ENCODE measurements around the gene MAPK13.

Gene MAPK13

DNA sequence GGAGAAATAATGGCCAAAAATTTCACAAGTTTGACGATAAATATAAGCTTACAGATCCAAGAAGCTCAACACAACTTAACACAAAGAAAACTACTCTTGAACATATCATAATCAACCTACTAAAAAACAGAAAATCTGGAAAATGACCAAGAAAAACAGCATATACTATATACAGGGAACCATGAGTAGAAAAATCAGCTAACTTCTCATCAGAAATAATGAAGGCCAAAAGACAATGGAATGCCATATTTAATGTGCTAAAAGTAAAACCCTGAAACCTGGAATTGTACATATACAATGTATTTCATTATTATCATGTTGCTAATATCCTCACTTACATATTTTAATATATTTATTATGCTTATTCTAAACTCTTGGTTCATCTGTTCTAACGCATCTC is 25.3 kb downstream of the MAPK13 start:
- no peak for DNase-seq

DNA sequence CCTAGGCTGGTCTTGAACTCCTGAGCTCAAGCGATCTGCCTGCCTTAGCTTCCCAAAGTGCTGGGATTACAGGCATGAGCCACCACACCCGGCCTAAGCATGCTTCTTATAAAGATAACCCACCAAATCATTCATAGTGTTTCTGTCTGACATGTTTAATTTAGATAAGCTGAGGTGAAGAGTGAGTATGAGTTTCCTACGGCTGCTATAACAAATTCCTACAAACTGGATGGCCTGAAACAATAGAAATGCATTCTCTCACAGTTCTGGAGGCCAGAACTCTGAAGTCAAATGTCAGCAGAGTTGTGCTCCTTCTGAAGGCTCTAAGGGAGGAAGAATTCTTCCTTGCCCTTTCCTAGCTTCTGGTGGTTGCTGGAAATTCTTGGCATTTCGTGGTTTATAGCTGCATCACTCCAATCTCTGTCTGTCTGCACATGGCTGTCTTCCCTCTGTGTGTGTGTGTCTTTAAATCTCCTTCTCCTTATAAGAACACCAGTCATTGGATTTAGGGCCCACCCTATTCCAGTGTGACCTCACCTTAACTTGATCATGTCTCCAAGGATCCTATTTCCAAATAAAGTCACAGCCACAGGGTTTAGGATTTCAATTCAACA is 29.9 kb downstream of the MAPK13 start:
- no peak for DNase-seq

DNA sequence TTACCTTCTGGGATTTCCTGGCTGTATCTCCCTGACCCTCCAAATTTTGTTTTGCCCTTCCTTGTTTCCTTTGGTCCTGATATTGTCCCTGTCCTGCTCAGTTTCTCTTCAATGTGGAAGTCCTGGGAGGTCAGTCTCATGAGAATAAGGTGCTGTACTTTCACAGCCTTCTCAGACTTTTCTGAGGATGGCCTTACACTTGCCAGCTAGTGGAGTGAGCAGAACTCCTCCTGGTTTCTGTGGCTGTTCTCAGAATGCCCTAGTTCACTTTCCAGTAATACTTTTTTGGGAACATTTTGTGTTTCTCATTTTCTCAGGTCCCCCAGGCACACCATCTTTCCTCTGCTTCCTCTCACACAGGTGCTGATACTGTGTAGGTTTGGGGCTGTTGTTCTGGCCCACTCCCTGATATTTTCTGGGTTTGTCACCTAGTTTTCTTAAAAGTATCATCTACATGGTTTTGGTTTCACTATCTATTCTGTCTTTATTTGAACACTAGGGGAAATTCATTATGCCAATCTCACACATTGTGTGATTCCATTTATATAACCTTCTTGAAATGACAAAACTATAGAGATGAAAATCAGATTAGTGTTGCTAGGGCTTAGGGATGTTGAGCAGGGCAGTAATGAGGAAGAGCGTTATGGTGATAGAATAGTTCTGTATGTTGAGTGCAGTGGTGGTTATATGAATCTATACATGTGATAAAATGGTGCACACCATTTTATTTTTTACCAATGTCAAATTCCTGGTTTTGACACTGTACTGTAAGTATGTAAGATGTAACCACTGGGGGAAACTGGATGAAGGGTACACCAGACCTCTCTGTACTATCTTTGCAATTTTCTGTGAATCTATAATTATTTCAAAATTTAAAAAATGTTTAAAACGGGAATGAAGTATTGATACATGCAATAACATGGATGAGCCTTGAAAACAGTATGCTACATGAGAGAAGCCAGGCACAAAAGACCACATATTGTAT is 39.0 kb downstream of the MAPK13 start:
- no peak for DNase-seq

DNA sequence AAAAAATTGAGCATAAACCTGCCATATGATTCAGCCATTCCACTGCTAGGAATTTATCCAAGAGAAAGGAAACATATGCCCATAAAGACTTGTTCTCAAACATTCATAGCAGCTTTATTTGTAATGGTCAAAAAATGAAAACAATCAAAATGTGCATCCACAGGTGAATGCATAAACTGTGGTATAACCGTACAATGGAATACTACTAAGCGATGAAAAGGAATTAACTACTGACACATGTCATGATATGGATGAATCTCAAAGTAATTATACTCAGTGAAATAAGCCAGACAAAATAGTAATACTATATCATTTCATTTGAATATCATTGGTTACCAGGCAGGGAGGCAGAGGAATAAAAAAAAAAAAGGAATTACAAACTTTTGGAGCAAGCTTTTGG is 40.4 kb downstream of the MAPK13 start:
- no peak for DNase-seq

- DNase-seq = no peak
These were observed 41.3 kb downstream of the MAPK13 start for GRCh38 chr6:36171573-36171972.

DNA sequence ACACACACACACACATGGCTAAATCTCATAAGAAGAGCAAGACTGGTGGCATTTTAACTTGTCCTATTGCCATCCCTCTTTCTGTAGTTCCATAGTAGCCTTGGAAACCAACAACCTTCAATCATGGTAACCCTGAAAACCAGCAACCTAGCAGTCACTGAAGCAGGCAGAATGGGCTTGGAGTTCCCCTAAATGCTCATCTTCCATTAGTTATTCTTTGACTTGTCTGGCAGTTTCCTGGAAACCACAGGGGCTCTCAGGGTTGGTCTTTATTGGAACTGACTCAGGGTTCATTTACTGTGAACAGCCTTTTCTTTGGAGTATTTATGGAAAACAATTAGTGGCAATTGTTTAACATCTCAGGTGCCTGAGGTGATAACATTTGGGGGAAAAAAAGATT is 46.9 kb downstream of the MAPK13 start:
- DNase-seq = no peak

- DNase-seq = no peak
These were observed 48.2 kb downstream of the MAPK13 start for GRCh38 chr6:36178544-36178943.

- no peak for DNase-seq
These were observed 49.8 kb downstream of the MAPK13 start for GRCh38 chr6:36180126-36180525.

- no peak for DNase-seq
These were observed 54.0 kb downstream of the MAPK13 start for GRCh38 chr6:36184311-36184710.

DNA sequence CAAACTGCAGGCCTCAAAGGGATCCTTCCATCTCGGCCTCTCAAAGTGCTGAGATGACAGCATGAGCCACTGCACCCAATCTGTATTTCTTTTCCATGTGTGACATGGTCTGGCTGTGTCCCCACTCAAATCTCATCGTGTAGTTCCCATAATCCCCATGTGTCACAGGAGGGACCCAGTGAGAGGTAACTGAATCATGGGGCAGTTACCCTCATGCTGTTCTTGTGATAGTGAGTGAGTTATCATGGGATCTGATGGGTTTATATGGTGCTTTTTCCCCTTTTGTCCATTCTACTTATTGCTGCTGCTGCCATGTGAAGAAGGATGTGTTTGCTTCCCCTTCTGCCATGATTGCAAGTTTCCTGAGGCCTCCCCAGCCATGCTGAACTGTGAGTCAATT is 55.9 kb downstream of the MAPK13 start:
- no peak for DNase-seq

DNA sequence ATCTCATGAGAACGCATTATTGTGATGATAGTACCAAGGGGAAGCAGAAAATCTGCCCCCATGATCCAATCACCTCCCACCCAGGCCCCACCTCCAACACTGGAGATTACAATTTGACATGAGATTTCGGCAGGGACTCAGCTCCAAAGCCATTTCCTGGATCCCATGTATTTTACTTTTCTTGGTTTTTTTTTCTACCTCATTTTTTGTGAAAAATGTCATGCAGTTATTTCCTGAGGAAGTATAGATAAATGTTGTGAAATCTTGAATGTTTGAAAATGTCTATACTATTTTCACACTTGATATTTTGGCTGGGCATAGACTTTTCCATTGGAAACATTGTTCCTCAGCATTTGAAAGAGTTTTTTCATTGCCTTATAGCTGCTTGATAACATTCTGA is 57.1 kb downstream of the MAPK13 start:
- no peak for DNase-seq

Measured in NCI-H2107 (cell line).